DMS 273 (cell line): ENCODE measurements around the gene RMI1.
"Not testable (repeated sequence)": the region's sequence is repeated elsewhere in the genome, so short reads cannot be mapped to it uniquely, and the experiment has no call there.

Source experiments
- DNase-seq: peaks from one replicate; lab custom pipeline; 2025; ENCODE audit not compliant: unreplicated experiment; lab: John Stamatoyannopoulos, UW

RMI1 gene

DNA sequence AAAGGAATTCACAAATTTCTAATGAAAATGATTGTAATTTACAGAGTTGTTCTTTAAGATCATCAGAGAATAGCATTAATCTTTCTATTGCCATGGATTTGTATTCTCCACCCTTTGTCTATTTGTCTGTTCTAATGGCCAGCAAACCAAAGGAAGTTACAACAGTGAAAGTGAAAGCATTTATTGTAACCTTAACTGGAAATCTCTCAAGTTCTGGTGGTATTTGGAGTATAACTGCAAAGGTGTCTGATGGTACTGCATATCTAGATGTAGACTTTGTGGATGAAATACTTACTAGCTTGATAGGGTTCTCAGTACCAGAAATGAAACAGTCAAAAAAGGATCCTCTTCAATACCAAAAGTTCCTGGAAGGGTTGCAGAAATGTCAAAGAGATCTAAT is 21.7 kb downstream of the RMI1 start:
- DNase-seq, result no peak

- DNase-seq, result no peak
Measured at GRCh38 chr9:84003246-84003645, 22.6 kb downstream of the RMI1 start.

GRCh38 chr9:84007662-84008061 is 27.1 kb downstream of the RMI1 start:
- no peak for DNase-seq

DNA sequence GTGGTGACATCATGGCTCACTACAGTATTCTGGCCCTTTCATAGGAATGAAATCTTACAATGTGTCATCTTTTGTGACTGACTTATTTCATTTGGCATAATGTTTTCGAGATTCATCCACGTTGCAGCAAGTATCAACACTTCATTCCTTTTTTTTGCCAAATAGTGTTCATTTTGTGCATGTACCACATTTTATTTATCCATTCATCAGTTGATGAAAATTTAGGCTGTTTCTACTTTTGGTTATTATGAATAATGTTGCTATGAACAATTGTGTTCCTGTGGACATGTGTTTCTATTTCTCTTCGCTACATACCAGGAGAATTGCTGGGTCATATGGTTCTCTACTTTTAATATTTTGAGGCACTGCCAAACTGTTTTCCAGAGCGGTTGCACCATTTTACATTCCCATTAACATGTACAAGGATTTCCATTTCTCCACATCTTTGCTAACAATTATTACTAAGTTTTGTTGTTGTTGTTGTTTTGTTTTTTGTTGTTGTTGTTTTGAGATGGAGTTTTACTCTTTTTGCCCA is 43.5 kb downstream of the RMI1 start:
- no peak for DNase-seq

DNA sequence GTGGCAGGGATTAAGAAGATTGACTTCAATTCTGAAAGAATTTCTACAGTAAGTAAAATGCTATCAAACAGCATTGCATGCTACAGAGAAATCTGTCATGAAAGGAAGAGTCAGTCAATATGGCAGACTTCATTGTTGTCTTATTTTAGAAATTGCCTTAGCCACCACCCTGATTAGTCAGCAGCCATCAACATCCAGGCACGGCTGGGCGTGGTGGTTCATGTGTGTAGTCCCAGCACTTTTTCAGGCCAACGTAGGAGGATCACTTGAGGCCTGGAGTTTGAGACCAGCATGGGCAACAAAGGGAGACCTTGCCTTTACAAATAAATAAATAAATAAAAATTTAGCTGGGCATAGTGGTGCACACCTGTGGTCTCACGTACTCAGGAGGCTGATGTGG is 46.6 kb downstream of the RMI1 start:
- no peak for DNase-seq

DNA sequence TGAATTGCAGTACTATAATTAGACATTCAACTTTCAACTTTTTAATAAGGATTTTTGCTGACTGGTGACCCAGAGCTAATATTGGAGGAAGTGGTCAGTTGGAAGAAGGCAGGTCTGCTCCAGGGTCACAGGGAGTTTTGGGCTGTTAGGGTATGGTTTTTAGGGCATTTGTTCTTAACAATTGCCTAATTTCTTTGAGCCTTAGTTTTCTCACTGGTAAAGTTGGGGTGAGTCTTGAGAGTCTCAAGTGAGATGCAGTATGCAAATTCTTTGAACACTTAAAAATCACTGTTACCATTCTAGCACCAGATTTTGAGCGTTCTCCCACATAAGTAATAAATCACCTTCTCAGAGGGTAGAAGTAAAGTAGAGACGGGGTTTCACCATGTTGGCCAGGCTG is 50.9 kb downstream of the RMI1 start:
- no peak for DNase-seq

DNA sequence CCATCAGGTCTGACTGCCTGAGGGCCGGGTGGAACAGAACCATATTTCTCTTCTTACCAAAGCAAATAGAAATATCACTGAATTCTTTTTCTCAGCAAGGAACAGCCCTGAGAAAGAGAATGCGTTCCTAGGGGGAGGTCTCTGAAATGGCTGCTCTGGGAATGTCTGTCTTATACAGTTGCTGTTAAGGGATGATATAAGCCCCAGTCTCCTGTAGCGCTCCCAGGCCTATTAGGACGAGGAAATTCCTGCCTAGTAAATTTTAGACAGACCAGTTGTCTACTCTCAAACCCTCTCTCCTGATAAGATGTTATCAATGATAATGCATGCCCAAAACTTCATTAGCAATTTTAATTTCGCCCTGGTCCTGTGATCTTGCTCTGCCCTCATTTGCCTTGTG is 61.3 kb downstream of the RMI1 start:
- DNase-seq, result not testable (repeated sequence)

GRCh38 chr9:84045481-84046097 is 65.0 kb downstream of the RMI1 start:
- DNase-seq, result no peak
